Bladder microvascular endothelial cell (primary cell): ENCODE data around the gene DNAJC10. TPM values are rescaled to one million over a fixed set of nuclear protein-coding genes. Genes with fewer than 3 reads are reported as not detected.

Experiments
- total RNA-seq: library from RNA; depleted of rRNA; stranded (reverse); fragments of >200 nt; gene quantifications from 2 replicates; pipeline ENCODE4 v1.2.3, GENCODE V29; 2014

DNAJC10 gene, protein sequence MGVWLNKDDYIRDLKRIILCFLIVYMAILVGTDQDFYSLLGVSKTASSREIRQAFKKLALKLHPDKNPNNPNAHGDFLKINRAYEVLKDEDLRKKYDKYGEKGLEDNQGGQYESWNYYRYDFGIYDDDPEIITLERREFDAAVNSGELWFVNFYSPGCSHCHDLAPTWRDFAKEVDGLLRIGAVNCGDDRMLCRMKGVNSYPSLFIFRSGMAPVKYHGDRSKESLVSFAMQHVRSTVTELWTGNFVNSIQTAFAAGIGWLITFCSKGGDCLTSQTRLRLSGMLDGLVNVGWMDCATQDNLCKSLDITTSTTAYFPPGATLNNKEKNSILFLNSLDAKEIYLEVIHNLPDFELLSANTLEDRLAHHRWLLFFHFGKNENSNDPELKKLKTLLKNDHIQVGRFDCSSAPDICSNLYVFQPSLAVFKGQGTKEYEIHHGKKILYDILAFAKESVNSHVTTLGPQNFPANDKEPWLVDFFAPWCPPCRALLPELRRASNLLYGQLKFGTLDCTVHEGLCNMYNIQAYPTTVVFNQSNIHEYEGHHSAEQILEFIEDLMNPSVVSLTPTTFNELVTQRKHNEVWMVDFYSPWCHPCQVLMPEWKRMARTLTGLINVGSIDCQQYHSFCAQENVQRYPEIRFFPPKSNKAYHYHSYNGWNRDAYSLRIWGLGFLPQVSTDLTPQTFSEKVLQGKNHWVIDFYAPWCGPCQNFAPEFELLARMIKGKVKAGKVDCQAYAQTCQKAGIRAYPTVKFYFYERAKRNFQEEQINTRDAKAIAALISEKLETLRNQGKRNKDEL
- 70.7 and 171 TPM in 2 replicates for total RNA-seq

DNA sequence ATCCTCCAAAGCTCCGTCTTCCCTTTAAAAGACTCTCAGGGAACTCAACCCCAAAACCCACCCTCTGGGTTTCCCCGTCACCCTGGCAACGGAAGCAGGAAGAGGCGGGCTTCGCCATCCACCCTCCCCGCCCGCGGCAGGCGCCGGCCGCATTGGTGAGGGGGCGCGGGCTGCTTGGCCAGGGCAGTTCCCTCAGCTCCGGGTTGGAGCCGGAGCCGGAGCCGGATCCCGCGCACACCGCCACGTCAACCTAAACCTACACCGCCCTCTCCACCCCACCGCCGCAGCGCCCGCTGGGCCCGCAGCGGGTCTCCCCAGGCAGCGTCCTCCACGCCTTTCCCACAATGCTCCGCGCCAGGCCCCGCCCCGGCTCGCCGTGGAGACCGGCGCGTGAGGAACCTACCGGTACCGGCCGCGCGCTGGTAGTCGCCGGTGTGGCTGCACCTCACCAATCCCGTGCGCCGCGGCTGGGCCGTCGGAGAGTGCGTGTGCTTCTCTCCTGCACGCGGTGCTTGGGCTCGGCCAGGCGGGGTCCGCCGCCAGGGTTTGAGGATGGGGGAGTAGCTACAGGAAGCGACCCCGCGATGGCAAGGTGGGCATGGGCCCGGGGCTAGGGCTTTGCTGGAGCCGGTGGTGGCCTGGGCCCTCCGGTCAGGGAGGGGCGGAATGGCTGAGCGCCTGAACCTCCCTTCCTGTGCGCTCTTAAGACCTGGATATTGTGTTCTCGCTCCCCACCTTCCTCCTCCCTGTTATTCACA is at the start of gene DNAJC10:
DNAJC10 (plus strand) TSS at position 366 of the 758 bp plus-strand sequence. CDS start 1,830 bp downstream, outside the sequence.

Other genes starting within 250 kb of the DNAJC10 start
- gene FRZB, start 150.4 kb downstream of the DNAJC10 start, total RNA-seq = under 0.01 and 0.13 TPM in 2 replicates